COR-L47 (cell line): ENCODE data around the gene BCAS3.

ENCODE experiments used
- DNase-seq: peaks from one replicate; lab custom pipeline; 2025; lab: John Stamatoyannopoulos, UW

Gene BCAS3

DNA sequence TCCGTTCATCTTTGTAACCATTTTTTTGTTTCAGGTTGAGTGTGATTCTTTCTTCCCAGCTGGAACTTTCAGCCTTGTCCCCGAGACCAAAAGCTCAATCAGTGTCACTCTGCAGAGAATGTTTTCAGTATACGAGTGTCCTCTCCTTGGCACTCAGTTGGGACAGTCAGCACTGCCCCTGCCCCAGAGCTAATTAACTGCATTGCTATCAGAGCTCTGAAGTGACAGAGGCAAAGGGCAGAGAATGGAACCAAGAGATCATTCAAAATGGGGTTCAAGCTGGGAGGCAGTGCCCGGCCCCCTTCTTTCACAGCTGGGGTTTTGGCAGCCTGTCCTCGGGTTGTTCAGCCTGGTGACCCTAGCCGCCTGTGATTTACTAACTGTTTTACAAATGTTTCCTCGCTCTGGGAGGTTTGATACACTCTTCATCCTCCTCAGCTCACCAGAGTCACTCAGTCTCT is 526.0 kb downstream of the BCAS3 start:
- no peak for DNase-seq

DNA sequence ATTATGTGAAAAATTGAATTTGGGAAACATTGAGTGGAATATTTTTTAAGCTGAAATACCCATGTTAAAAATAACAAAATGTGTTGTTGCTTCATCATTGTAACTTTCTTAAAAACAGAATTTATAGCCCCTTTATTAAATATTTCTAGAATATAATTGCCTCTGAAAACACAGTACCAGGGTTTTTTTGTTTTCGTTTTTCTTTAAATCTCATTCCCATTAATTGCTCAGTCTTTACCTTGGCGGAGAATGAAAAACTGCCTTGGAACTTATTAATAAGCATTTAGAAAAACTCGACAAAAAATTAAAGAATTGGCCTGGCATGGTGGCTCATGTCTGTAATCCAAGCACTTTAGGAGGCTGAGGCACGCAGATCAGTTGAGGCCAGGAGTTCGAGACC is 526.8 kb downstream of the BCAS3 start:
- DNase-seq, result no peak

DNA sequence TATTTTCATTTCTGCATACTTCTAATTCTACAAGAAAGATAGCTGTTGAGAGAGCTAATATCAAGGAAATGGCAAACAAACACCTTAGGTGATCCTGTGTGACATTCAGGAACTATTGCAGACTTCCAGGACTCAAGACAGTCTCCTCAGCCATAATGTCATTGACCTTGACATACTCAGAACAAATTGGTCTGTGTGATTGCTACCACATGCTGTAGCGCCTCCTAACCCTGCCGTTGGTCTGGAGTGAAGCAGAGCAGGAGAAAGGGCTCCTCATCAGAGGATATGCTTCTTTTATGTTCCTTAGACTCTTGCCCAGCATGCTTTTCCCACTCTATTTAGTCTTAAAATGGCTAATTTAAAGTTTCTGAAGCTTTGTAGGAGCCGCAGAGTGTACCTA is 527.8 kb downstream of the BCAS3 start:
- no peak for DNase-seq

DNA sequence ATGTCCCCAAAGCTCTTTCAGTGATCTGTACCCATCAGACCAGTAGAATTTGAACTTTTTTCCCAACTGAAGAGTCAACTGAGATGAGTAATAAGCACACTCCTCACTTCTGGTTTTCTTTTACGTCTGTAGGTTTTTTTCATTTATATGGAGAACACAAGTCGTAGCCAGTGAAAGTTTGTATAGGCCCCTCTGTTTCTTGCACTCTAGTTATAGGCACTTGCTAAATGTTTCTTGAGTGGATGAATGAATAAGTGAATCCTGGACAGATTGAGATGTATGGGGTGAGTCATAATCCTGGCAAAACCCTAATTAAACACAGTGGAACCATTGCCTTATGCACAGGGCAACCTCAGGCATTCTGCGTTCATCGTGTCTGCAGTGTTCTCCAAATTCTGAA is 528.3 kb downstream of the BCAS3 start:
- no peak for DNase-seq

DNA sequence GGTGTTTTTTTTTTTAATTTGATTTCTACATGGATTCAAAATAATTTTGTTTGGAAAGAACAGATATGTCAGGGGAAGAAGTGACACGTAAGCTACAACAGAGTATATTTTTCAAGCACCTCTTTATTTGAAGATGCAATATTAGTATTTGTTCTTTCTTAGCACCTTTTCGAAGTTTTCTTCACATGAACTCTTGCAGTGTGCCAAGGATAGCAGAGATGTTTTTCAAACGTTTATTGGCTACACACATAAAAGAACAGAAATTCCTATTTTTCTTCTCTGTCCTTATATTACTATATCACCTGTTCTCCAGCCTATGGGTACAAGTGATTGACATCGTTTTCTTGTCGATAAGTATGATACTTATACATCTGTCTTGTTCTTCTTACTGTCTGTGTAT is 529.3 kb downstream of the BCAS3 start:
- DNase-seq, result no peak

DNA sequence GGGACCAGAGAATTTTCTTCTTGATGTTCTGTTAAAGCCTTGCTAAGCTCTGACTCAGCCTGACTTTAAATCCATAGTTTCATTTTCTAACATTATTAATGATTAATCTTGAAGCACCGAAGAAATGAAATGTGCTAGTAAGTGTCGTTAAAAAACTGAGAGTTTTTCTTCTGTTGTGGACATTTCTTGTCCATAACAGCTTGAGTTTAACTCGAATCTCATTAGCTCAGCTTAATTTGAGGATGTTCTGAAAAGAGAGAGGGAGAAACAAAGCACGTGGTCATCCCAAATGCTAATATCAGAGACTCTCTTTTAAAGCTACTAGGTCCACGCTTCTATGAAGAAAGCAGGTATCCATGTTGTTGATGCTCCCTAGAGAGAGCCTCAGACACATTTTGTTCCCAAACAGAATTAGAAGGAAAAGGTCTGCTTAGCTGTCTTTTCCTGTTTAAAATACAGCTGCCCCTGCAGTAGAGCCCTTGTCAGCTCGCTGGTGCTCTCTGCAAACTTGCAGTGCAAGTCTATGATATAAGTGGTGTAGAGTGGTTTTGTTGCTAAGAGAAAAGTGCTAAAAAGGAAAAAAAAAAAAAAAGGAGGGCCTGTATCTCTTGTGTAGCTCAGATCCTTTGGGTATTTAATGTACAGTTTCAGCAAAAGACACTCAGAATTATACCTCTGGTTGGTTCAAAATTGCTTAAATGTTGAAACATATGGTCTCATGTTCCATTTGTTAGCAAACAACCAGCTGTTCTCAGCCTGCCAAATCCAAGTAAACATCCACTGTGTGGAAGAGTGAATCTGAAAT is 530.9 kb downstream of the BCAS3 start:
- DNase-seq, result no peak

DNA sequence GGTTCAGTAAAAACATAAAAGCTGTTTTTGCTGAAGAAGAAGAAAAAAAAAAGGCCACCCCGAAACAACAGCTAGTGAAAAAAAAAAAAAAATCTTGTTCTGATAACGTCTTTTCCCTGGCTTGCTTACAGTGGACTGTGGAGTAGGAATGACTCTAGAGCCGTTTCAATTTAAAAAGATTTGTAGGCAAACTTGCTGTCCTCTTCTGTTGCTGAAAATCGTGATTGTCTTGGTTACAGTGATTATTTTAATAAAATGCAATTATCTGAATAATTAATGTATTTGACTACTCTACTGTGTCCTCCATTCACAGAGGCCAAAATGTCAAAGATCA is 531.4 kb downstream of the BCAS3 start:
- no peak for DNase-seq

DNA sequence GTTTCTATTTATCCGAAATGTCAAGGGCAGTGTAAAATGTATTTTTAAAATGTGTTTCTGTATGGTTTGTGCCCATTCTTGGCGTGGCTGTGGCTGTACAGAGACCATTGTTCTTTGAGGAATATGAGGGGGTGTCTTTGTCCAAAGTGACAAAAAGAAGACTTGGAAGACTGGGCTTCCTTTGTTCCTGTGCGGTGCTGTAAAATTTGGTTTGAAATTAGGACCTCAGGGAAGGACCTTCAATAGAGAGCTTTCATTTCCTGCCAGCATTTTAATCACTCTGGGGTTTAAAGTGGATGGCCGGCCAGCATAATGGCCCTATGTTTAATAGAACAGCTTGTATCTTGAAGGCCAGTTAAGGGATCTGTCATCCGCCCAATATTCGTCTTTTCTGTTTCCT is 531.9 kb downstream of the BCAS3 start:
- no peak for DNase-seq

DNA sequence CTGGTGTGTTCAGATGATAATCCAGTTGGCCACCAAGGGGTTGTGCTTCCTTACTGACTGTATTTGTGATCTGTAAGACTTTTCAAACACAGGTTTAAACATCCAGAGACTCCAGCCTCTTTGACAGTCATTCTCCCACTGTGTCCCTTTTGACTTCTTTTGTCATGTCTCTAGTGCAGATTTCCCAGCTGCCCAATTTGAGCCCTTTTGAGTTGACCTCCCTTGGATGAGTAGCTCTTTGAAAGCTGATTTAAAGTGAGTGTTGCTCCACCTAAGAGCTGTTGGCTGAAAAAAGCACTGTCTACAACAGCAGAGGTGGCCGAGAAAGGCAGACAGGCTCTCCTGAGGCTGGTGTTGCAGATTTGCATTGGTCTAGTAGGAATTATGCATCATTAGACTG is 533.6 kb downstream of the BCAS3 start:
- DNase-seq, result no peak

DNA sequence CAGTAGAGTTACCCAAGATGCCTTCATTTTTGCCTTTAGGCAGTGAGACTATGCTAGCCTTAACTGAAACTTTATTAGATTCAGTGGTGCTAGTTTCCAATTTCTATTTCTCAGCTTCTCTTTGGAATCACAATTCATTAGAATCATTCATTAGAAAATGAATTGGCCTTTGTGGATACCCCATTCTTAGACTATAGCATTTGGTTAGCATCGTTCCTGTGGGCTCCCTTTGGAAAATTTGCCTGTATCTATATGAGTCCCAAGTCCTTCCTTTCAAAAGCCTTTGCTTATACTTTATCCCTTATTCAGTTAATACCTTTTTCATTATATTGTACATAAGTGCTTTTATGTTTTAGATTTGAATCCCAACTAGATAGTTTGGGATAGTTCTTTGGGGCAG is 535.0 kb downstream of the BCAS3 start:
- DNase-seq, result no peak

DNA sequence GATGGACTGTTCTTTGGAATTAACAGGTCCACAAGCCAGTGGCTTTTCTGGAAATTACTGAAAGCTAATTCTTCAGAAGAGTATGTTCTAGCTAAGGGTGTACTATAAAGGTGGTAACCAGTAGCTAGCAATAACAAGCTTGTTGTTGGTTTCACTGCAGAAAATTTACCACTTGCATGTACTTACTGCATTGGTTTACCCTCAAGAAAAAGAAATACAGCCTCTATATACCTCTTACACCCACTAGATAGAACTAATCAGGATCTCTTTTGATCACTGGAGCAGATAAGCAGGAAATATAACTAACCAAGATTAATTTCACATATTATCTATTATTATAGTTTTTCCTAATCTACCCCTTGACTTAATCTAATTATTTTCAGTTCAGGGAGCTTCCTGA is 537.1 kb downstream of the BCAS3 start:
- DNase-seq, result no peak

DNA sequence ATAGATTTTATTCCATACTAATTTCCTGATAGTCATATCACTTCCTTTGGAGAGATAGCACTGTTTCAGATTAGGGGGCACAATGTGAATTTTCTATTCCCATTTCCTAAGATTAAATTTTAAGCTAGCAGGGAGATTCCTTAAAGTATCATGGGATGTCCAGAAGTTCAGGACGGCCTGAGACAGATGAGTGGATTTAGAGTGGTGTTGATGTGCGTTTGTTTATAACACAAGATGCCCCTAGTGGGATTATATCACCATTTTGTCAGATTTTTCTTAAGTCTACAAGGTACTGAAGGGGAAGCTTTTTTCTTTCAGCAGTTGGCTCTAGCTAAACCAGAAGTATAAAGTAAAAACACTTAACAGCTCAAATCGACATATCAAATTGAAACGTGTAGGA is 538.4 kb downstream of the BCAS3 start:
- no peak for DNase-seq

DNA sequence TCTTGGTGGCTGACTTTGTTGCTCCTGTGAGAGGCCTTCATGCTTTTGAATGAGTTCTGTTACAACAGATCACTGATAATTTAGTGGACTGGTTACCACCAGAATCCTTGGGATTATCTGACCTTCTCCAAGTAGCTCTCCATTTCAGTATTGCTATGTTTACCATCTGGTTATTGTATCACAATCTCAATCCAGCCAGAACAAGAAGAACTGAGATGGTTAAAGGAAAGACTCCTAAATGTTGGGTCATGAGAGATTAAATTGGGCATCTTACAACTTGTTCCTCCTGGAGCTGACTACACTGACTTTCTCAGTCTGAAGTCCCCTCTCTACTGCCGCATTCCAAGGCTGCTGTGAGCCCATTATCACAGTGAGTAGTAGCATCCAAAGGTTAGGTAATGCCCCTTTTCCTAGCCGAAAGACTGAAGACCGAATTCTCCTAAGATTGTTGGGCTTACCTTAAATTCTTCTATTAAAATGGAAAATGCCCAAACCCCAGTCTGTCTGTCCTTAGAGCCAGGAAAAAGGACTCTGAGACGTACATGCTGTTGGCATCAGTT is 540.3 kb downstream of the BCAS3 start:
- DNase-seq, result no peak

DNA sequence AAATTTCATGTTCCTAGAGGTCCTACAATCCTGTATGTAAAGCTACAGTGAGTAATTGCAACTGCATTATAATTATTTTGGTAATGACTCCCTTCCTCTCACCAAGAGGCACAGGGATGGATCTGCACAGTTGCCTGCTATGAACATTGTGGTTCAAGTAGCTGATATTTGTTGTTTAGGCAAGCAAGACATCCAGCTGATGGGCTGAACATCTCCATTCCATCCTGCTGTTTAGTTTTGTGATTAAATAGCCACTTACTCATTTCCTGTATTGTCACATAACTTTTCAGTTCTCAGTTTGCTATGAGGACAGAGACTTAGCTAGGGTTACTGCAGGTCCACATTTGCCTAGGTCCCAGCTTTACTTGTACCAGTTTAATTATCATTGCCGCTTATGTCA is 540.8 kb downstream of the BCAS3 start:
- no peak for DNase-seq

DNA sequence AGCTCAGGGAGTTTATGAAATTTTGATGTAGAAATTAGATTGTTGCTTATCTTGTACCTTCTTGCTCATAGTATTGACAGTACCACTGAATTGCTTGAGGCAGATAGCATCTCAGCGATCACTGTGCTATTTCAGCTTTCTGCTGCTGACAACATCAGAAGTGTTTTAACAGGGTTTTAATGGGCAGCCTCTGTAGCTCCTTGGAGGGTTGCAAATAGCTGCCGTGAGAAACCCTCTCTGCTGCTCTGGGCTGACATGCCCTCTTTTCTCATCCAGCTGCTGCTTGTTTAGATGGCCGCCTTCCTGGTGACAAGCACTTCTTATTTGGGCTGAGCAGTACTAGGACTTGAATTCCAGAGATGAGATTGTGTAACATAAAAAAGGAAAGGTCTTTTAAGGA is 541.8 kb downstream of the BCAS3 start:
- no peak for DNase-seq

DNA sequence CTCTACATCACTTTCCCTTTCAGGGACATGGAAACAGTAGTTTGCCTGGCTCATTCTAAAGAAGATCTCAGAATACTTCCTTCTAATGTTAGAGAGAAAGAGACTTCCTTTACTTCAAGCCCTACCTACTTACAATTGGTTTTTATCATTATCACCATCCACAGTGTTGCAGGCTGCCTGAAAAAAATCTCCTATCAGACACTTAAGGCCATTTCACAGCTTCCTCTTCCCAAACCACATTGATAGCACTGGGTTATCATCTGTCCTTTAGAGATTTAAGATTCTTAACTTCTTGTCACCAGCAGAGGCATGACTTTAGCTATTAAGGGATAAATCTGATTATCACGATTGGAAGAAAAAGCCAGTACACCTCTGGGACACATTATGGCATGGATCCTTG is 543.5 kb downstream of the BCAS3 start:
- DNase-seq, result no peak

DNA sequence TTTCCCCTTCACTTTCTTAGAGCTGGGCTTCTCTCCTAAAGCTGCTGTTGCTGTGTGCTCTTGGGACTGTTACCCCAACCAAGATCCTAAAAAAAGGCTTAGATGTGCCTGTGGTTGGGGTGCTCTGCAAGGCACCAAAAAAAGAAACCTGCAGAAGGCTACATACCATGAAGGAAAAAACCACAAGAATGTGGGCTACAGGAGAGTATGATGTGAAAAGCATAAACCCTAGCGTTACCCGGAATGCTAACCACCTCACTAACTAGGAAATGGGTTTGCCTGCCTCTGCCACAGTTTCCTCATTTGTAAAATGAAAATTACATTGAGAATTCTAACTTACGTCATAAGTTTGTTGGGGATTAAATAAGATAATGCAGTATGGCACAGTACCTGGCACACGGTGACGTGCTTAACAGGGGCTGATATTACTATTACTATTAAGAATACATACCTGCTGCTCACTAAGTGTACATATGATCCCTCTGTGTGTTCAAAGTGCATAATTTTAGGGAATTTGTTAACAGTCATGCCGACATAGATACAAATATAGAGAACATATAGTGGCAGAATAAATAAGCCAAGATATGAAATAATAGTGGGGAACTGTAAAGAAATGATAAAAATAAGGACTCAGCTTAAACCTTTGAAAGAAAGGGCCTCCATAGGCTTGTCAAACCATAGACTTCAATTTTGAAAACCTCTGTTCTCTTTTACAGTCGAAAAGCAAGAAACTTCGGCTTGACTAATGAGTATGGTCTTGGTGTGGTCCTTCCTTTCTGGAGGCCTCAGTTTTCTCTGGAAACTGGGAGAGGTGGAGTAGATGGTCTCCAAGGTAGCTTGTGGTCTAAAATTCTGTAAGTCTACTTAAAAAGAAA is 544.2 kb downstream of the BCAS3 start:
- DNase-seq, result no peak

DNA sequence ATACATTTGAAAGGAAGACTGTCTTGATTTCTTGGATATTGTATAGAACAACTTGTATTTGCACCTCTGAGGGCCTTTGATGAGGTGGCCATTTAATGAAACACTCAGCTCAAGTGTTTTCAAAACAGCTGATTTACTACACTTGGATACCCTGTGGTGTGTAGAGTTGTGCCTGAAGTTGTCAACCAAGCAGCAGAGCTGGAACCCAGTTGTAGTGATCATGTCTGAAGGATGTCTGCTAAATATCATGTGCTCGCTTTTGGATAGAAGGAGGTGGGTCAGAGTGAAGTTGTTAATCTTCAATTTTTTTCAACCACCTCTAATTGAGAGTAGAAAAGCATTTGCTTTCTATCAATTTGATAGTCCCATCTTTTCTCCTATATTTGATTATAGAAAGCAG is 546.1 kb downstream of the BCAS3 start:
- no peak for DNase-seq

DNA sequence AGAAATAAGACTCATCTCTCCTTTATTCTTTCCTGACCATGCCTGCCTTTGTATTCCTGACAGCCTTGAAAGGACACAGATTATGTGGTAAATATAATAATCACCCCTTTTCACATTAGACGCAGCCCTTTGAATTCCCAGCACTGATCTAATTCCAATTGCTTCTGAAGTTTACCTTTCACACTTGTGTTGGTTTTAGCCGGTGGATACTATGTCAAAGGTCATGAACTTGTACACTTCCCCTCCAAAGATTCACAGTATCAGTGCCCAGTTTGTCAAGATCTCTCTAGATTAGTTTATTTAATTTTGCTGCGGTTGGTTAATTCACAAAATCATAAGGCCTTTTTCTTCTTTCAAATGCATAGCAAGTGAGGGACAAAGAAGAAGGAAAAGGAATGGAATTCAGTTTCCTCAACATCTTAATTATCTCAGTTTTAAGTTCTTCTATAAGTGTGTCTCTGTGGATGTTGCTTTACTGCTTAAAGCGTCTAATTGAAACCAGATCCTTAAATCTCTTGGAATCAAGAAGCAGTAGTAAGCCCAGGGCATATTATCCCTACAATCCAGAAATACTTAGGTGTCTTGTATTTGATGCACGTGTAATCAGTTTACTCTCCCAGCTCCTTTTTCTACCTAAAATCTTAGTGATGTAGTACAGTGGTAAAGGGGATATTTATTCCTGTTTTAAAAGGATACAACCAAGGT is 547.7 kb downstream of the BCAS3 start:
- no peak for DNase-seq

DNA sequence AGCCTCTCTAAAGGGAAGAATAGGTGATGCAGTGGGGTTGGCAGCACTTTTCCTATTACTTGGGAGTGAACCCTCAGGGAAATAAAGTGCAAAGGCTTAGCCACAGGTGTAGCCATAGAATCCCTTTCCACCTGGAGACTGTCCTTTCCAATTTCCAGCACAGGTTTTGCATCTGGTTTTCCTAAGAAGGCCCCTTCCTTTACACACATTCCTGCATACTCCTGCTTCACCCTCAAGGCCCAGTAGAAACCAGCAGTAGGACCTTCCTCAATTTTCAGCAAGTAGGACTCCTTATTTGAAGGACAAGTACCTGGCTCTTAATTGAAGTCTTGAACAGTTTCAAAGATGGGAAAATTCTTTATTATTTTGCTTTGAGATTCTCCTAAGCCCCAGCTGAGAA is 550.2 kb downstream of the BCAS3 start:
- no peak for DNase-seq

DNA sequence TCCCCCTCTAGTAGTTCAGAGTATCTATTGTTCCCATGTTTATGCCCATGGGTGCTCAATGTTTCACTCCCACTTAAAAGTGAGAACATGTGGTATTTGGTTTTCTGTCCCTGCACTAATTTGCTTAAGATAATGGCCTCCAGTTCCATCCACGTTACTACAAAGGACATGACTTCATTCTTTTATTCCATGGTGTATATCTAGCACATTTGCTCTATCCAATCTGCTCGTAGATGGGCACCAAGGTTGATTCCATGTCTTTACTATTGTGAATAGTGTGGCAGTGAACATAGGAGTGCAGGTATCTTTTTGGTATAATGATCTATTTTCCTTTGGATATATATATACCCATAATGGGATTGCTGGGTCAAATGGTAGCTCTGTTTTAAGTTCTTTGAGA is 552.8 kb downstream of the BCAS3 start:
- DNase-seq, result no peak

DNA sequence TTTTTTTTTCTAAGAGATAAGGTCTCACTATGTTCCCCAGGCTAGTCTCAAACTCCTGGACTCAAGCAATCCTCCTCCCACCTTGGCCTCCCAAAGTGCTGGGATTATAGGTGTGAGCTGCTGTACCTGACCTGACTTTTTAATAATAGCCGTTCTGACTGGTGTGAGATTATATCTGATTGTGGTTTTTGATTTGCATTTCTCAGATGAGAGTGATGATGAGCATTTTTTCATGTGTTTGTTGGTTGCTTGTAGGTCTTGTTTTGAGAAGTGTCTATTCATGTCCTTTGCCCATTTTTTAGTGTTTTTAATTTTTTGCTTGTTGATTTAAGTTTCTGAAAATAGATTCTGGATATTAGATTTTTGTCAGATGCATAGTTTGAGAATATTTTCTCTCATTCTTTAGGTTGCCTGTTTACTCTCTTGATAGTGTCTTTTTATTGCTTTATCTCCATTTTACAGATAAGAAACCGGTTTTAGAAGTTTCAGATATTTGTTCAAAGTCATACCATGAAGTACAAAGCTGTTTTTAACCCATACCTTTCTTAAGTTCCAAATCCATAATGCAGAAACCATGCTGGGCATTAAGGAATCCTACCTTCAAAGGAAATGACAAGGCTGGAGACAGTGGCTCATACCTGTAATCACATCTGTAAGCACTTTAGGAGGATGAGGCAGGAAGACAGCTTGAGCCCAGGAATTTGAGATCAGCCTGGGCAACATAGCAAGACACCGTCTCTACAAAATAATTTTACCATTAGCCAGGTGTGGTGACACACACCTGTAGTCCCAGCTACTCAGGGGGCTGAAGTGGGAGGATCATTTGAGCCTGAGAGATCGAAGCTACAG is 553.5 kb downstream of the BCAS3 start:
- no peak for DNase-seq
